Astrocyte (in vitro differentiated cells and primary cell): Measurements from ENCODE around the gene PGRMC1. TPM values are rescaled to one million over a fixed set of nuclear protein-coding genes. Genes with fewer than 3 reads are reported as not detected.
"Not testable (repeated sequence)": the region's sequence is repeated elsewhere in the genome, so short reads cannot be mapped to it uniquely, and the experiment has no call there.

Experiments
- DNase-seq: peaks from one replicate; pipeline ENCODE4 v3.0.0-alpha.2; 2010; ENCODE audit warnings: low read depth
- FAIRE-seq: peaks from 2 replicates; lab custom pipeline; 2011; peaks lifted over from hg19 to GRCh38; lab: Jason Lieb, UNC
- H2AFZ ChIP-seq: 2 replicates; pipeline ENCODE4 v1.6.0; 2012; ENCODE audit warnings: low read depth, low read length, inconsistent platforms
- H3K27ac ChIP-seq: 2 replicates; pipeline ENCODE4 v1.5.1; 2011; ENCODE audit warnings: low read depth, low read length, inconsistent platforms
- H3K27me3 ChIP-seq: 2 replicates; pipeline ENCODE4 v1.6.0; 2011; ENCODE audit warnings: low read length, inconsistent platforms; ENCODE audit not compliant: insufficient read depth
- H3K36me3 ChIP-seq: 2 replicates; pipeline ENCODE4 v1.5.1; 2011; ENCODE audit warnings: low read length, inconsistent platforms; ENCODE audit not compliant: insufficient read depth
- H3K4me1 ChIP-seq: 2 replicates; pipeline ENCODE4 v1.5.1; 2011; ENCODE audit warnings: low read length, inconsistent platforms; ENCODE audit not compliant: insufficient read depth
- H3K4me2 ChIP-seq: 2 replicates; pipeline ENCODE4 v1.6.0; 2012; ENCODE audit warnings: low read length, inconsistent platforms
- H3K4me3 ChIP-seq: 2 replicates; pipeline ENCODE4 v1.5.1; 2011; ENCODE audit warnings: low read depth, mild to moderate bottlenecking, low read length, inconsistent platforms; ENCODE audit not compliant: insufficient read depth
- H3K79me2 ChIP-seq: 2 replicates; pipeline ENCODE4 v1.6.0; 2012; ENCODE audit warnings: mild to moderate bottlenecking, low read length, inconsistent platforms; ENCODE audit not compliant: insufficient read depth
- H3K9ac ChIP-seq: 2 replicates; pipeline ENCODE4 v1.6.0; 2012; ENCODE audit warnings: mild to moderate bottlenecking, low read length, inconsistent platforms
- H3K9me3 ChIP-seq: 2 replicates; pipeline ENCODE4 v1.5.1; 2012; ENCODE audit warnings: low read depth, mild to moderate bottlenecking, low read length, inconsistent platforms; ENCODE audit not compliant: insufficient read depth
- H4K20me1 ChIP-seq: 2 replicates; pipeline ENCODE4 v1.6.0; 2012; ENCODE audit warnings: low read length, inconsistent platforms; ENCODE audit not compliant: insufficient read depth
- H3K27ac Mint-ChIP-seq: one replicate; pipeline ENCODE4 v1.8.0; 2021; ENCODE audit warnings: mild to moderate bottlenecking, mixed read lengths; ENCODE audit not compliant: unreplicated experiment
- H3K27me3 Mint-ChIP-seq: one replicate; pipeline ENCODE4 v1.8.0; 2021; ENCODE audit warnings: low read depth, mixed read lengths; ENCODE audit not compliant: unreplicated experiment
- H3K36me3 Mint-ChIP-seq: one replicate; pipeline ENCODE4 v1.8.0; 2021; ENCODE audit warnings: low read depth, mixed read lengths; ENCODE audit not compliant: unreplicated experiment
- H3K4me1 Mint-ChIP-seq: one replicate; pipeline ENCODE4 v1.8.0; 2021; ENCODE audit warnings: low read depth, mixed read lengths; ENCODE audit not compliant: unreplicated experiment
- H3K4me3 Mint-ChIP-seq: one replicate; pipeline ENCODE4 v1.8.0; 2021; ENCODE audit warnings: mild to moderate bottlenecking, moderate library complexity, mixed read lengths; ENCODE audit not compliant: unreplicated experiment
- H3K9me3 Mint-ChIP-seq: one replicate; pipeline ENCODE4 v1.8.0; 2021; ENCODE audit warnings: mild to moderate bottlenecking, mixed read lengths; ENCODE audit not compliant: unreplicated experiment
- CTCF ChIP-seq: IDR thresholded peaks from 2 replicates; pipeline ENCODE4 v1.5.1; 2011; ENCODE audit warnings: low read depth, mild to moderate bottlenecking, inconsistent platforms, low read length, moderate library complexity; ENCODE audit not compliant: insufficient read depth
- EZH2 ChIP-seq: IDR thresholded peaks from 2 replicates; pipeline ENCODE4 v1.6.1; 2012; ENCODE audit warnings: mild to moderate bottlenecking, low read length, inconsistent platforms; ENCODE audit not compliant: insufficient read depth
- total RNA-seq: library from RNA; stranded (reverse); gene quantifications from 2 replicates; pipeline ENCODE4 v1.2.1, GENCODE V29; 2021

The PGRMC1 gene
- total RNA-seq, 1 donor from 2014 or later, result 118 TPM

GRCh38 chrX:119201570-119201969, 34.5 kb upstream of the PGRMC1 start:
- no peak overlapping the region for H2AFZ ChIP-seq
- no peaks in the 10 kb centered on the region for H3K9me3 ChIP-seq
- Mint-ChIP-seq H3K9me3 (no peaks in the 10 kb centered on the region), H3K4me3 (no peak overlapping the region), H3K36me3 (no peaks in the 10 kb centered on the region), H3K4me1 (no peaks in the 10 kb centered on the region), H3K27me3 (peaks cover 6% of the 10 kb centered on the region), H3K27ac (no peak overlapping the region)
- H3K27ac ChIP-seq, result no peak overlapping the region
- H3K4me1 ChIP-seq, result no peaks in the 10 kb centered on the region
- no peaks in the 10 kb centered on the region for H3K79me2 ChIP-seq
- FAIRE-seq (peak; percentile 97), DNase-seq (no peak)
- no peaks in the 10 kb centered on the region for H4K20me1 ChIP-seq
- no peak overlapping the region for H3K4me3 ChIP-seq
- H3K9ac ChIP-seq, result no peak overlapping the region
- H3K36me3 ChIP-seq, result no peaks in the 10 kb centered on the region
- TF ChIP-seq EZH2, result no peak
- no peak for TF ChIP-seq CTCF
- H3K27me3 ChIP-seq, result no peaks in the 10 kb centered on the region
- no peak overlapping the region for H3K4me2 ChIP-seq

GRCh38 chrX:119206203-119206602, 29.9 kb upstream of the PGRMC1 start:
- Mint-ChIP-seq H3K27me3 (peaks cover 6% of the 10 kb centered on the region), H3K4me3 (no peak overlapping the region), H3K36me3 (no peaks in the 10 kb centered on the region), H3K27ac (peak overlapping the region; percentile 18), H3K9me3 (peaks cover 4% of the 10 kb centered on the region), H3K4me1 (no peaks in the 10 kb centered on the region)
- no peaks in the 10 kb centered on the region for H3K9me3 ChIP-seq
- TF ChIP-seq CTCF, result no peak
- no peak for TF ChIP-seq EZH2
- no peaks in the 10 kb centered on the region for H3K4me1 ChIP-seq
- H3K79me2 ChIP-seq, result no peaks in the 10 kb centered on the region
- DNase-seq (no peak), FAIRE-seq (peak; percentile 73)
- no peak overlapping the region for H3K9ac ChIP-seq
- H3K27me3 ChIP-seq, result no peaks in the 10 kb centered on the region
- H4K20me1 ChIP-seq, result no peaks in the 10 kb centered on the region
- H3K27ac ChIP-seq, result no peak overlapping the region
- H3K36me3 ChIP-seq, result no peaks in the 10 kb centered on the region
- no peak overlapping the region for H3K4me3 ChIP-seq
- H3K4me2 ChIP-seq, result no peak overlapping the region
- H2AFZ ChIP-seq, result no peak overlapping the region

- not testable (repeated sequence) for H2AFZ ChIP-seq, H3K27me3 ChIP-seq, H3K9ac ChIP-seq, H3K9me3 Mint-ChIP-seq, H3K36me3 ChIP-seq, DNase-seq, H3K79me2 ChIP-seq, H3K4me1 Mint-ChIP-seq, H3K4me3 Mint-ChIP-seq, H3K27me3 Mint-ChIP-seq, H3K4me2 ChIP-seq, H3K27ac ChIP-seq, H3K9me3 ChIP-seq, H4K20me1 ChIP-seq, H3K4me1 ChIP-seq, FAIRE-seq, H3K36me3 Mint-ChIP-seq, H3K4me3 ChIP-seq
- peak overlapping the region; percentile 69 for H3K27ac Mint-ChIP-seq
Observed at GRCh38 chrX:119207483-119207882, 28.6 kb upstream of the PGRMC1 start.
